Activated naive CD8-positive, alpha-beta T cell treated with anti-CD3 and anti-CD28 coated beads, Interleukin-2, amount 50 U/mL, for 16 hours (primary cell): ENCODE measurements around the gene CDSN.
"Not testable (repeated sequence)": the region's sequence is repeated elsewhere in the genome, so short reads cannot be mapped to it uniquely, and the experiment has no call there.

Experiments used
- DNase-seq: peaks from one replicate; pipeline ENCODE4 v3.0.0-alpha.2; 2020; ENCODE audit warnings: low read depth, low spot score

Gene CDSN

DNA sequence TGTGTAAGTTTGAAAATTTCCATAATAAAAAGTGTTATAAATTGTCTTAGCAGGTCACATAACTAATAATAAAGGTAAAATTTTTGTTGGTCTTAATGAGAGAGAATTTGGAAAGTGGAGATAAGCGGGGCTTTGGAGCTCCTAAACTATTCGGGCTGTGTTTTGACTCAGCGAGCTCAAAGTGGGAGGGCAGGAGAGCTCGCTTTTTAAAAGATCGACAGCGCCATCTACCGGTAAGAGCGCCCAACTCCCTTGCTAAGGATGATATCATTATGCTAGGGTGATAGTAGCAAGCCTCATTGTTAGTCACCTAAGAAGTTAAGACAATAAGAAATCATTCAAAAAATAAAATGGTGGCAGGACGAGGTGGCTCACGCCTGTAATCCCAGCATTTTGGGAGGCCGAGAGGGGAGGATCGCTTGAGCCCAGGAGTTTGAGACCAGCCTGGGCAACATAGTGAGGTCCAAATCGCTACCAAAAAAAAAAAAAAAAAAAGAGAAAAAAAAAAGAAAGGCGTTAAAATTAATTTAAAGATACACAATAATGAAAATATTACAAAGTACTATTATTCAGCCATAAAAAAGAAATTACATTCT, 32.7 kb downstream of the CDSN start:
- DNase-seq = peak; percentile 86

GRCh38 chr6:31086788-31087440, 33.3 kb downstream of the CDSN start:
- DNase-seq = no peak

DNA sequence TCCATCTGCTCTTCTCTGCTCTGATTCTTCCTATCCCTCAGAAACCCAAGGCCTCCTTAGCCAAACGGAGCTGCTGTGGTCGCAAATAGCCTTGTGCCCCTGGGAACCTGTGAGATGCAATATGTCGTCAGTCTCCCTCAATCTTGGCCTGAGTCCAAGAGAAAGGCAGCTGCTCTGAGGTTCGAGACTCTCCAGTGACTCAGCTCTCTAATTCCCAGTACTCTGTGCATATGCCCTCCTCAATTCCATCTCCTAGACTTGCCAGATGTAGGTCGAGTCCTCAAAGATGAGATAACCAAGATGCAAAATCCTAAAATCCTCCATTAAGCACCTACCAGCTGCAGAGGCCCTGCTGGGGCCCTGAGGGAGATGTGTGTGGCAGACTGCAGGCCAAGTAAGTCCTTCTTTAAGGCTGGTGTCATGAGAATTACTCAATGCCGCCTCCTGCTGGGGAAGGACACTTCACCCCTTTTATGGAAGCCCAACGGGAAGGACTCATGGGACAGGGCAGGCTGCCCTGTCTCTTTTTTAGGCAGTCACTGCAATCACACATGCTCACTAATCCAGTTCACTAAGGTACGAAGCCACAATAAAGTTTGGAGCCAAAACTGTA, 36.4 kb downstream of the CDSN start:
- no peak for DNase-seq

DNA sequence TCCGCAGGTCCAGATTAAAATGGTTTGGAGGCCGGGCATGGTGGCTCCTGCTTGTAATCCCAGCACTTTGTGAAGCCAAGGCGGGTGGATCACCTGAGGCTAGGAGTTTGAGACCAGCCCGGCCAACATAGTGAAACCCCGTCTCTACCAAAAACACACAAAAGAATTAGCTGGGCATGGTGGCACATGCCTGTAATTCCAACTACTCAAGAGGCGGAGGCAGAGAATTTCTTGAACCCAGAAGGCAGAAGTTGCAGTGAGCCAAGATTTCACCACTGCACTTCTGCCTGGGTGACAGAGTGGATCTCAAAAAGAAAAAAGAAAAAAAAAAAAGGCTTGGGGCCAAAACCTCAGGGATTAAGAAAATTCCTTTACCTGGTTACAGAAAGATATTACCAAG, 38.4 kb downstream of the CDSN start:
- no peak for DNase-seq

DNA sequence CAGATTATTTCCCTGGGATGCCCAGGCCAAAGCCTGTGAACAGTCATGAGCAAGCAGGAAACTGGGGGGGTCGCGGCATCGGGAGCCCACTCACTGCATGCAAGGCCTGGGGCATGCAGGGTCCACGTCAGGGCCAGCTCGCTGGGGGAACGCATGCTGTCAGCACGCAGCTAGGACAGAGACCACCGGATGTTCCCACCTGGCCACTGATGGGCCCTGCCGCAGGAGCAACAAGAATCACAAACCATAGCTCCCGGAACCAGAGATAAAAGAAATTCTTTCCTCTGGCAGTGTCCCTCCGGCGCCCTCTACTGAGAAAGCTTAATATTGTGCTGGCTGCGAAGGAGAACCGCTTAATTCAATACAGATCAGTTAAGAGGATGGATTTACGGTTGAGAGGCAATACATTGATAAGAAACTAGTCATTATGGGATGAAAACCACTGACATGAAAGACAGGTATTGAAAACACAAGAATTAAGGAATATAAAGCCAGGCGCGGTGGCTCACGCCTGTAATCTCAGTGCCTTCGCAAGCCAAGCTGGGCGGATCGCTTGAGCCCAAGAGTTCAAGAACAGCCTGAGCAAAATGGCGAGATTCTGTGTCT, 40.5 kb downstream of the CDSN start:
- DNase-seq = peak; percentile 53

DNA sequence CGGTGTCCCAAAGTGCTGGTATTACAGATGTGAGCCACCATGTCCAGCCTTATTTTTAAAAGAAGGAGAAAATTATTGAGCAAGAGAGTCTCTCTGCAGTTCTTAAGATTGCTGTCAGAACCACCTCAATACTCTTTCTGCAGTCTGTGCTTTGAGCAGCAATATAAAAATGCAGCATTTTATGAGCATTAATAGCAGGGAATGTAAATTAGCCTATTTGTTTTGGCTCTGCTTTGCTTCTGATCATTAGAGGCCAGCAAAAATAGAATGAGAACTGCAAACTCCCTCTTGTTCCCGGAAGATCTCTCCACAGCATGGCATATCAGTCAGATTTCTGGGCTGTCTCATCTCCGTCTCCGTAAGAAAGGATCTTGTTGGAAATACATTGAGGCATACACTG, 43.6 kb downstream of the CDSN start:
- no peak for DNase-seq

DNA sequence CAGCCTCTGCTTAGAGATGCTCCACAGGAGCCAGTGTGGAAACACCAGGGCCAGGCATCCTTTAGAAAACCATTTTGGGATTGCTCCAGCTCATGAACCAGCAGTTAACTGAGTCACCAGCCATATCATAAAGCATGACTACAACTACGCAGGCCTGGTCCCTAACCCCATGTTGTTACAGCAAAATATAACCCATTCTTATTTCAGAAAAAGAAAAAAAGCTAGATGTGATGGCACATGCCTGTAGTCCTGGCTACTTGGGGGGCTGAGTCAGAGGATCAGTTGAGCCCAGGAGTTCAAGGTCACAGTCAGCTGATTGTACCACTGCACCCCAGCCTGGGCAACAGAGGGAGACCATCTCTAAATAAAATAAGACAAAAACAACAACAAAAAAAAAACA, 44.7 kb downstream of the CDSN start:
- no peak for DNase-seq

- DNase-seq = no peak
Measured at GRCh38 chr6:31074401-31074800, 45.8 kb downstream of the CDSN start.

DNA sequence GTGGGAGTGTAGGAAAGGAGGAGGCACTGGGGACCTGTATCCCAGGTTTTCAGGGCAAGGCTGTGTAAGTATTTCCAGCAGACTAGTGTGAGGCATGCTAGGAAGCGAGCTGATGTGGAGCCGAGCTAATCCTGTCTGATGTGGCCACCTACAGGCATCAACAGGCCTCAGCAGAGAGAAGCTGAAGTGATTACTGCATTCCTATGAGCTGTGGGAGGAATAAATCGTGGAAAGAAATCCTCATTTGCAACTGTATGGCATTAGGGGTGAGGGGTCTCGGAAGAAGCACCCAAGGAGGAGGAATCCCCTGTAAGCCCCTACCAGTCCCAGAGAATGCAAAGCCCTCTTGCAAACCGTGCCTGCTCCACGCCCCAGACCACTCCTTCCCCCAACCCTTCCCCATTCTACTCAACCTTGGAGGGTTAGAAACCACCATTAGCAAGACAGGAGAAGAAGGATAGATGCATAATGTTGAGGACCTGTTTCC, 49.5 kb downstream of the CDSN start:
- no peak for DNase-seq

GRCh38 chr6:31068669-31069340, 51.4 kb downstream of the CDSN start:
- peak; percentile 47 for DNase-seq

DNA sequence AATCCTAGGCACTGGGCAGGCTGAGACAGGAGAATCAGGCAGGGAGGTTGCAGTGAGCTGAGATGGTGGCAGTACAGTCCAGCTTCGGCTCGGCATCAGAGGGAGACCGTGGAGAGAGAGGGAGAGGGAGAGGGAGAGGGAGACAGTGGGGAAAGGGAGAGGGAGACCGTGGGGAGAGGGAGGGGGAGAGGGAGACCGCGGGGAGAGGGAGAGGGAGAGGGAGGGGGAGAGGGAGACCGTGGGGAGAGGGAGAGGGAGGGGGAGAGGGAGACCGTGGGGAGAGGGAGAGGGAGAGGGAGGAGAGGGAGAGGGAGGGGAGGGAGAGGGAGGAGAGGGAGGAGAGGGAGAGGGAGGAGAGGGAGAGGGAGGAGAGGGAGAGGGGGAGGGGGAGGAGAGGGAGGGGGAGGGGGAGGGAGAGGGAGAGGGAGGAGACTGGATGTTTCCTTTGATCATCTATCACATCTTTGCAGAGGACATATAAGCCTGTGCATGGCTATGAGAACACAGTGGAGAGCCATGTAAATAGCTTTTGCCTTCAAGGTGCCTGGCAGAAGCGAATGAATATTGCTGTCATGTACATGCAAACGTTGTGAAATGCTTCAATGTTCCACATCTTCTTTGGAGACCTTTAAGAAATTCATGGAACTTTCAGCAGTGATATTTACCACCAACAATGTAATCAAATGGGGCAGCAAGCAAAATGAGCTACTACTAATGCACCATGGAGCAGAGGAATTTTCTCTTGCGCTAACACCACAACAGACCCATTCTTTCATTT, 52.2 kb downstream of the CDSN start:
- not testable (repeated sequence) for DNase-seq

GRCh38 chr6:31067028-31067427, 53.2 kb downstream of the CDSN start:
- not testable (repeated sequence) for DNase-seq

- no peak for DNase-seq
Measured at GRCh38 chr6:31065556-31065955, 54.7 kb downstream of the CDSN start.
